GM19467 (cell line): ENCODE measurements around the gene GPC6.

Experiments used
- ATAC-seq: cut with Tn5 transposase; IDR thresholded peaks from one replicate; pipeline ENCODE4 v1.9.1; 2021; ENCODE audit warnings: mild to moderate bottlenecking, moderate library complexity; ENCODE audit not compliant: unreplicated experiment

GPC6 gene

DNA sequence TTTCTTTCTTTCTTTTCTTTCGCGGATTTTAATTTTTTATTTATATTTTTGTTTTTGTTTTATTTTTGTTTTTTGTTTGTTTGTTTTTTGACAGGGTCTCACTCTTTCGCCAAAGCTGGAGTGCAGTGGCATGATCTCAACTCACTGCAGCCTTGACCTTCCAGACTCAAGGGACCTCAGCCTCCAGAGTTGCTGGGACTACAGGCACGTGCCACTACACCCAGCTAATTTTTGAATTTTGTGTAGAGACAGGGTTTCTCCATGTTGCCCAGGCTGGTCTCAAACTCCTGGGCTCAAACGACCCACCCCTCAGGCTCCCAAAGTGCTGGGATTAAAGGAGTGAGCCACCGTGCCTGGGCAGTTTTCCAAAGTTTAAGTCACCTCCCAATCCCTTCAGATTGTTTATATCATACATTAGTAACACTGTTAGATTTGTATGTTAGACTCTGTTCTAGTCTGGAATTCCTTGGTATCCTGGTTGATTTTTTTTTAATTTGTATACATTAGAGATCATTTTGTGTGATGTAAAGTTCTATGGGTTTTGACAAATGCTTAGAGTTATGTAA, 655.6 kb downstream of the GPC6 start:
- no peak for ATAC-seq

DNA sequence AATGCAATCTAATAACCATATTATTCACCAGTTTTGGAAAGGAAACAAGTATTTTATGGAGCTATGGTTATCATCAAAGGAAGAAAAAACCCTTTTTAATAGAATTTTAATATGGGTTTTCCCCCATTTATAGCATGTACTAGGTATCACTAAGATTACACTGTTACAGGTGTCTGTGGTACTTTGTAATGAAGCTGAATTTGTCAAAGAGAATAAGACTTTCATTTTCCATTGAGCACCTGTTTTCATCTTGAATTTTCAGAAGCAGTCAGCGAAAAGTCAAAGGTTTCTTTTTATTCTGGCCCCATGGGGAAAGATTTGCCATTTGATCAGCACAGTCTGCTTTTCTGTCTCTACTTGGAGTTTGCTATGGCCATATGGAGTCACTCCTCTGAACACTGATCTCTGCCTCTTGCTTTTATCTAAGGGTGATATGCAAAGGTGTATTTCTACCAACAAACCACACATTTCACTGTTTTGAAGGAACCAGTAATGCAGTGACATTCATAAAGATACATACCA, 662.9 kb downstream of the GPC6 start:
- ATAC-seq, result no peak

DNA sequence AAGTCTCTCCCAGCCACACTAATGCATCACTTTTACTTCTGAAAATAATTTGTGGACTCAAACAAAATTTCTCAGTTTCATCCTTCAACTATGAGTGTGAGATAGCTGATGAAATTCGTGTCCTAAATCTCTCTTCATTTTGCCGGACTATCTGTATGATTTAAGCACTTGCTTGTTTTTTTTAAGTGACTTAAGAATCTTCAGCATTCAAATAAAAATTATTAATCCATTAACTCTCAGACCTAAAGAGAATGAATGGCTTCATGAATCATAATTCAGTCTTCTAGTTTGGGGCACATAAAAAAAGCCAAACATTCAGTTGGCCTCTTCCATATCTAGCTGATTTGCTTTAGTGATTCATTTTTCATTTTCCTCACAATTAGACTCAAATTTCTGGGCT, 673.4 kb downstream of the GPC6 start:
- ATAC-seq, result no peak

- ATAC-seq, result no peak
Measured at GRCh38 chr13:93900731-93901130, 674.1 kb downstream of the GPC6 start.

- no peak for ATAC-seq
Measured at GRCh38 chr13:93903909-93904308, 677.3 kb downstream of the GPC6 start.

DNA sequence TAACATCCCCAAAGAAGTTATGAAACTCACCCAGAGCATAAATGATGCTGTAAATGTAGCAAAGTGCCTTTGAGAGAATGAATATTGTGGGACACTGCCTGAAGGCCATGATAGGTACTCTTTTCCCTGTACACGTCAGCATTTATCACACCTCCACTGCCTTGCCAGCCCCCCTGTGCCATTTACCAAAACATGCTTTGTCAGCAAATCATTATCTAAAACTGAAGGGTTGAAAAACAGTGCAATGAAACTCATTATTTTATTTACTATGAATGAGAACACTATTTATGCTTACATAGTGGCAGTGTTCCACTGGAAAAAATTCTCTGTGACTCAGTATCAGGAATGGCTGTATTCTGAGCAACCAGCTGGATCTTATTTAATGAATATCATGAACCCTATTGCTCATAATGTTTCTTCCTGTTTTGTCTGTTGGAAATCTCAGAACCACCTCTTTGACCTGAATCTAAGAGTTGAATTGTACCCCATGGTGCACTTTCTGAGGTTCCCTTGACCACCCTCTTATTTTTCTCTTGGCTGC, 688.7 kb downstream of the GPC6 start:
- no peak for ATAC-seq

DNA sequence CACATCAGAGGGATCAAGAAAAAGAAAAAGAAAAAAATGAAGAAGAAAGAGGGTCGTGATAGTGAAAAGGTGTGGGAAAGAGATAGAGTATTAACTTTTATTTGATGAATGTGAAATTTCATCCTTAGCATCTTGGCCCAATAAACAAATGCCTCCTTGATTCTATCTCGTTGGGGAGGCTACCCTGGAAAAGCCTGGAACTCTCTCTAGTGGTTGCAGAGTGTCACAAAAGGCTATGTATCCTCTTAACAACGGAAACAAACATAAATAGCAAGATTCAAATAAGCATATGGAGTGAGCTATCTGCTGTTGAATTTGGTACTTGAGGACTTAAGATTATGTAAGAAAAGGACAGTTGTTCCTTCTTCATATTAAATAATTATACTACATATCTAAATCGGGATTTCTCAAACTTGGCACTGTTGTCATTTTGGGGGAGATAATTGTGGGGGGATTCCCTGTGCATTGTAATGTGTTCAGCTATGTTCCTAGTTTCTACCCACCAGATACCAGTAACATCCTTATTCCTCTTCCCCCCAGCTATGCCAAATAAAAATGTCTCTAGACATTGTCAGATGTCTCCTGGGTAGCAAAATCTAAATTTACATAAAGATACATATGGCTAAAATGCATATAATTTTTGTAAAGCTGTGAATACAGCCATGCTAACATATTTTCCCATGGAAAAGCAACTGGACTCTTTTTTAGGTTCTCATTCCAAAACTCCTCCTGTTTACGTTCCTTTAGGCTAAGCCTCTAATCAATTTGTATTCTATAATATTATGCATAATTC, 695.7 kb downstream of the GPC6 start:
- no peak for ATAC-seq

GRCh38 chr13:93925990-93926389, 699.4 kb downstream of the GPC6 start:
- no peak for ATAC-seq

- ATAC-seq, result no peak
Measured at GRCh38 chr13:93926425-93926824, 699.8 kb downstream of the GPC6 start.

GRCh38 chr13:93927431-93927830, 700.8 kb downstream of the GPC6 start:
- no peak for ATAC-seq

GRCh38 chr13:93932901-93933300, 706.3 kb downstream of the GPC6 start:
- no peak for ATAC-seq

- ATAC-seq, result no peak
Measured at GRCh38 chr13:93936901-93937300, 710.3 kb downstream of the GPC6 start.

GRCh38 chr13:93941444-93941843, 714.8 kb downstream of the GPC6 start:
- no peak for ATAC-seq

DNA sequence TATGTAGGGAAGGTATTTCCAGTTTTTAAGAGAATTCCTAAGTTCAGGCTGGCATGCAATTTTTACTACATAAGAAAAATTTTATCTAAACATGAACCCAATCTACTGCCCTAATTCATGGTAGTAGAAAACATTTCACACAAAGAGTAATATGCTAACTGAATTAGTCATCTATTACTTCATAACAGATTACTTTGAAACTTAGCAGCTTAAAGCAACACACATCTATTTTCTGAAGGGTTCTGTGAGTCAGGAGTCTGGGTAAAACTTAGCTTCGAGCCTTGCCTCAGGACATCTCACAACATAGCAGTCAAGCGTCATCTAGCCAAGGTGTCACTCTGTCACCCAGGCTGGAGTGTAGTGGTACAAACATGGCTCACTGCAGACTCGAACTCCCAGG, 715.4 kb downstream of the GPC6 start:
- ATAC-seq, result no peak

DNA sequence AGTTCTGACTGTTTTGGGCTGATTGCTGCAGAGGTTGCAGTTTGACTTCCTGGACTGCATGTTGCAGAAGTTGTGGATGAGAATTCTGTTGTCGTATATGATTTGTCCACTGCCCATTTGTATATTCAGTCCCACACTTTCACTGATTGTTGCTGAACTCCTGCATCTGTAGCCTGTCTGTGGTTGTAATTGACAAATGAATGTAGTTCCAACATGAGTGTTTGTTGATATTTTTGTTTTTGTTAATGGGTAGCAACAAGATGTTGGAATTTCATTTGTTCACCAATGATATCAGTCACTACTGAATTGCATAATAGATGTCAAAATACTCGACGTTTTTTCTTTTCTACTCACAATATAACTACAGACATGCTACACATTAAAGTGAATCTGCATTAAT, 719.0 kb downstream of the GPC6 start:
- no peak for ATAC-seq

- ATAC-seq, result no peak
Measured at GRCh38 chr13:93946994-93947393, 720.4 kb downstream of the GPC6 start.

DNA sequence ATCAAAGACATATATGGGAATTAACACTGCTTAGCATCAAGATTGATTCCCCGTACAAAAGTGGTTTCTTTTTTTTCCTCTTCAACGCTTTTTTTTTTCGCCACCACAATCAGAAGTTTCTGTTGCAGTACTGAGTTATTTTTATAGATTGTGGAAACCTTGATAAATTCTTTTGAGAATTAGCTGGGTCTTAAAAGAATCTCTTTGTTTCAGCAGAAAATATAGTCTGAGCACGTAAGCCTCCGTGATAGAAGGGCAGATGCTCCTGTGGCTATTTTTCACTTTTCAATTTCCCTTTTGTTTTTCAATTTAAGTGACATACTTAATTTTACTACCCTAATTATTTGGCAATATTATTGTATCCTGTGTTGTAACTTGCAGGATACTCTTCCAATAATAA, 721.0 kb downstream of the GPC6 start:
- no peak for ATAC-seq

GRCh38 chr13:93948162-93948922, 721.7 kb downstream of the GPC6 start:
- ATAC-seq, result no peak

GRCh38 chr13:93951108-93951507, 724.5 kb downstream of the GPC6 start:
- ATAC-seq, result no peak

- ATAC-seq, result no peak
Measured at GRCh38 chr13:93951951-93952350, 725.3 kb downstream of the GPC6 start.

GRCh38 chr13:93953841-93954240, 727.2 kb downstream of the GPC6 start:
- no peak for ATAC-seq

DNA sequence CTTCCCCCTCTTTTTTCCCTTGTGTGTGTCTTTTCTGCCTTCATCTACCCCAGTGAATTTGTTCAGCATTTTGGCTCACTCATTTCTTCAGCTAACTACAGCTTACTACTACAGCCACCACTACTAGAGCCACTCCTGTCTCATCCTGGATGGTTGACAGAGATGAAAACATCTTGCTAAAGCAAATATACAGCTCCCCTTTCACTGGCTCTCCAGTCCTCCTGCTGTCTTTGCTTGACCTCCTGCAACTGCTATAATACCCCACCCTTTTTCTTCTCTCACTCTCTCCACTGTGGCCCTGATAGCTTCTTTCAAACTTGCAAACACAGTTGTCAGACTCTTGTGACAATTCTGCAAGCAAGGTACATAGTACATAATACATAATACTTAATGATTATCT, 729.3 kb downstream of the GPC6 start:
- no peak for ATAC-seq
